ENCODE results near the gene FAM20C. TPM values are rescaled to one million over a fixed set of nuclear protein-coding genes. Genes with fewer than 3 reads are reported as not detected.

Gene FAM20C
- total and polyA plus RNA-seq, 3 experiments from 2014 or later: 3.2 to 3.6 TPM; not detected in 1

DNA sequence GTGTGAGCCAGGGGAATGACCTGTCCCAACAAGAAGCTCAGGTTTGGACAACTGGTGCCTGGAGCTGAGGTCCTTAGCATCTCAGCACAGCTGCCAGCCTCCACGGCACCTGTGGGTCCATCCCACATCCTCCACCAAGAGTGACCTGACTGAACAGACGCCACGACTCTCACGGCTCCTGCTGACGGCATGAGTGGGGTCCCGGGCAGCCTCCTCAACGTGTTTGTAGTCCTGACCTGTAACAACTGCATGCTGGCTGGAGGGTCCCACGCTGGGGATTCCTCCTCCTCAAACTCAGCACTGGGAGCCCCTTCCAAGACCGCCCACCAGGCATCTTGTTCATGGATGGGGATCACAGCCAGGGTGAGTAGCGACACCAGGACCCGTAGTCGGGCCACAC is 36.2 kb downstream of the FAM20C start:
- ChIA-PET POLR2A (no interaction called here), CTCF (no interaction called here)
- Mint-ChIP-seq H3K9me3 (no peaks in the 10 kb centered on the region), H3K27me3 (peaks cover 2 to 9% of the 10 kb centered on the region in 2 donors), H3K4me1 (no peaks in the 10 kb centered on the region), H3K4me3 (no peak overlapping the region), H3K27ac (no peak overlapping the region), H3K36me3 (no peaks in the 10 kb centered on the region)
- Histone ChIP-seq H3K4me3 (ENCODE audit: low read length) (no peak overlapping the region), H3K9me3 (ENCODE audit: low read length) (no peaks in the 10 kb centered on the region), H3K4me1 (ENCODE audit: insufficient read depth, low read length) (no peaks in the 10 kb centered on the region), H3K27me3 (ENCODE audit: insufficient read depth, low read length, poor library complexity, severe bottlenecking) (no peaks in the 10 kb centered on the region), H3K36me3 (ENCODE audit: insufficient read depth, low read length) (no peaks in the 10 kb centered on the region), H3K27ac (ENCODE audit: low read depth, low read length) (no peak overlapping the region)
- no peak for DNase-seq

DNA sequence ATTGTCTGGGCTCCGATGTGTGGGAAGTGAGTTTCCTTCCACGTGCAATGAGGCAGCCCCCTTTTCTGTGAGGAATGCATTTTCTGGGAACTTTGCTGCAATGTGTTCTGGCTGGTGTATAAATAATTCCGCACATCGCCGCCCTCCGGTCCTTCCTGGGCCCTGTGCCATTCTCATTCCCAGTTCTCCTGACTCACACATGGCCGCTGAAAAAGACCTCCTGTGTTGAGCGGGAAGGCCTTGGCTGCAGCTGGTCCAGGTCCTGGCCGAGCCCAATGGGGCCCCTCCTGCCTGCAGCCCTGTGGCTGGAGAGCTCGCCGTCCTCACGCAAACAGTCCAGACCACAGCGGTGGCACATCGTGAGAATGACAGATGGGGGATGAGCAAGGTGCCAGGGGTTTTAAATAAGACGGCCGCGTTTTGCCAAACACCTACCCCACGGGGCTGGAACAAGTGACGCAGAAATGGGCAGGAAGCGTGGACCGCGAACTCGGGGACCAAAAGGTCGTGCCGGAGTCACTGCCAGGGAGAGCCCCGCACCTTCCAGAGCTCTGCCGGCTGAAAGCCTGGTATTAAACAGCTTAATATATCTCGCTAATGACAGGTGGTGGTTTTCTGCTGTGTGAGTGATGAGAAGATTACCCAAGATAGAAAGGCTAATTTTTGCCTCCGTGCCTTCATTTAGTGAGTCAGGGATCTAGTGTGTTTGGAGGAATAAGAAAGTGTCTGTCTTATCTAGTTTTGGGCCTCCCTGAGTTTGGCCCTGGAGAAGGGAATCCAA is 37.0 kb downstream of the FAM20C start:
- POLR2A ChIA-PET: no interaction called here
- Mint-ChIP-seq H3K27ac (no peak overlapping the region), H3K4me3 (no peak overlapping the region), H3K9me3 (no peaks in the 10 kb centered on the region), H3K27me3 (peaks cover 2 to 9% of the 10 kb centered on the region in 2 donors), H3K4me1 (no peaks in the 10 kb centered on the region), H3K36me3 (no peaks in the 10 kb centered on the region)
- H3K4me1 ChIP-seq (ENCODE audit: insufficient read depth, low read length): no peaks in the 10 kb centered on the region
- CTCF ChIA-PET: no interaction called here
- no peaks in the 10 kb centered on the region for H3K27me3 ChIP-seq (ENCODE audit: insufficient read depth, low read length, poor library complexity, severe bottlenecking)
- no peak overlapping the region for H3K4me3 ChIP-seq (ENCODE audit: low read length)
- H3K9me3 ChIP-seq (ENCODE audit: low read length): no peaks in the 10 kb centered on the region
- no peak overlapping the region for H3K27ac ChIP-seq (ENCODE audit: low read depth, low read length)
- H3K36me3 ChIP-seq (ENCODE audit: insufficient read depth, low read length): no peaks in the 10 kb centered on the region
- no peak for DNase-seq

DNA sequence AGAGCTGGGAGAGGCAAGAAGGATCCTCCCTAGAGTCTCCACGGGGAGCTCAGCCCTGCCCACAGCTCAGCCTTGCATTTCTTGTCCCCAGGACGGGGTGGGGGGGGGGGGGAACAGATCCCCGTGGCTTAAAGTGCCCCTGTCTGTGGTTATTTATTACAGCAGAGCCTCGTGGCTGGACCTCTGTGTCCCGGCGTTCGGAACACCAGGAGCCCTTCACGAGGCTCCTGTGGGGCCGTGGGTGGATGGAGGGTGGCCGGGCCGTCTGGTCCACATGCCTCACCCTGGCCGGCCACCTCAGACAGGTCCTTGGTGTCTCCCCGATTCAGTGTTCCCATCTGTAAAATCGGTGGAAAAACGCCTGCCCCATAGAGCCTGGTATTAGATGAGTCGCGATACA is 37.9 kb downstream of the FAM20C start:
- H3K4me3 Mint-ChIP-seq: no peak overlapping the region
- POLR2A ChIA-PET: no interaction called here
- H3K4me1 Mint-ChIP-seq: no peaks in the 10 kb centered on the region
- H3K27me3 ChIP-seq (ENCODE audit: insufficient read depth, low read length, poor library complexity, severe bottlenecking): no peaks in the 10 kb centered on the region
- no peaks in the 10 kb centered on the region for H3K9me3 ChIP-seq (ENCODE audit: low read length)
- no peaks in the 10 kb centered on the region for H3K36me3 ChIP-seq (ENCODE audit: insufficient read depth, low read length)
- no peak for DNase-seq
- CTCF ChIA-PET: no interaction called here
- H3K27ac Mint-ChIP-seq: no peak overlapping the region
- no peaks in the 10 kb centered on the region for H3K9me3 Mint-ChIP-seq
- H3K4me3 ChIP-seq (ENCODE audit: low read length): no peak overlapping the region
- no peaks in the 10 kb centered on the region for H3K36me3 Mint-ChIP-seq
- no peaks in the 10 kb centered on the region for H3K4me1 ChIP-seq (ENCODE audit: insufficient read depth, low read length)
- H3K27me3 Mint-ChIP-seq: peaks cover 2 to 9% of the 10 kb centered on the region in 2 donors
- H3K27ac ChIP-seq (ENCODE audit: low read depth, low read length): no peak overlapping the region

DNA sequence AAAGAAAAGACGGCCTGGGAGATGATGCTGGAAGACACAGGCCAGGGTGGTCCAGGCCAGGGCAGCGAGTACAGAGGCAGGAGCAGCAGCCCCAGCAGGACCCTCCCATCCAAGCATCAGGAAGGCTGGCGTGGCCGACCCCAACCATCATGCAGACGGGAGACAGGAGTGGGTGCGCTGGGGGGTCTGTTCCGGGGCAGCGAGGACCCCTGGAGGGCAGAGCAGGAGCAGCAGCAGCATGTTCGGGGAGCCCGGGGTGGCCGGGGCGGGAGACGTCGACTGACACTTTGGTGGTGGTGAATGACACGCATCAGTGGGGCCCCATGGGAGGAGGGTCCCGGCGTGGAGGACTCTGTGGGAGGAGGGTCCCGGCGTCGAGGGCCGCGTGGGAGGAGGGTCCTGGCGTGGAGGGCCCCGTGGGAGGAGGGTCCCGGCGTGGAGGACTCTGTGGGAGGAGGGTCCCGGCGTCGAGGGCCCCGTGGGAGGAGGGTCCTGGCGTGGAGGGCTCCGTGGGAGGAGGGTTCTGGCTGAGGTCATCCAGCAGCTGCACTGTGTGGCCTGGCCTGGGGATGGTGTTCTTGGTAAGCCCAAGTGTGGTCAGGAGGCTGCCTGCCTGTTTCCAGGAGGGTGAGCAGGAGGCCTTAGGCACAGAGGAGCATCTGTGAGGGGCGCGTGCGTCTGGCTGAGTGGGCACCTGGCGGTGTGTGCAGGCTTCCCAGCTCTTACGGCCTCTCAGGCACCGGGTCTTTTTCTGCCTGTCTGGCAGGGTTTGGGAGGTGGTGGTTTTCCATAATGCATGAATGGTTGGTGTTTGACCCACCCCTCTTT is 38.9 kb downstream of the FAM20C start:
- peaks cover 2 to 9% of the 10 kb centered on the region in 2 donors for H3K27me3 Mint-ChIP-seq
- ChIA-PET CTCF (no interaction called here), POLR2A (no interaction called here)
- DNase-seq: no peak
- H3K4me1 ChIP-seq (ENCODE audit: insufficient read depth, low read length): no peaks in the 10 kb centered on the region
- no peaks in the 10 kb centered on the region for H3K4me1 Mint-ChIP-seq
- H3K27ac Mint-ChIP-seq: no peak overlapping the region
- H3K36me3 Mint-ChIP-seq: no peaks in the 10 kb centered on the region
- H3K4me3 Mint-ChIP-seq: no peak overlapping the region
- no peaks in the 10 kb centered on the region for H3K9me3 Mint-ChIP-seq
- H3K36me3 ChIP-seq (ENCODE audit: insufficient read depth, low read length): no peaks in the 10 kb centered on the region
- H3K4me3 ChIP-seq (ENCODE audit: low read length): no peak overlapping the region
- H3K9me3 ChIP-seq (ENCODE audit: low read length): no peaks in the 10 kb centered on the region
- H3K27ac ChIP-seq (ENCODE audit: low read depth, low read length): no peak overlapping the region
- H3K27me3 ChIP-seq (ENCODE audit: insufficient read depth, low read length, poor library complexity, severe bottlenecking): no peaks in the 10 kb centered on the region

DNA sequence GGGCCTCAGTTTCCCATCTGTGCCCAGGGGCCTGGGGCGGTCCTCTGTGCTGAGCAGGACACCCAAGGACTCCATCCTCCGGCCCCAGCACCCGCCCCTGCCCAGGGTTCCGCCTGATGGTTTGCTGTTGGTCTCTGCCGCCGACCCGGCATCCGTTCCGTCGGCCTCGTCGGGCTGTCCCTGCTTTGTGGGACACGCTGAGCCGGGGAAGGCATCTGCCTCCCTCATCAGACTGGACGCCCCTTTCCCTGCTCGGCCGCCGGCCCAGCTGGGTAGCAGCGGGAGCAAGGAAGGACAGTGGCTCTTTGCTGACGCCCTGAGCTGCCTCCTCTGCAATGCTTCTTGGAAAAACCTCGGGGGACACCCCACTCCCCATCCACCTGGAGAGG is 39.5 kb downstream of the FAM20C start:
- Histone ChIP-seq H3K27me3 (ENCODE audit: insufficient read depth, low read length, poor library complexity, severe bottlenecking) (no peaks in the 10 kb centered on the region), H3K9me3 (ENCODE audit: low read length) (no peaks in the 10 kb centered on the region), H3K27ac (ENCODE audit: low read depth, low read length) (no peak overlapping the region), H3K4me1 (ENCODE audit: insufficient read depth, low read length) (no peaks in the 10 kb centered on the region), H3K36me3 (ENCODE audit: insufficient read depth, low read length) (no peaks in the 10 kb centered on the region), H3K4me3 (ENCODE audit: low read length) (no peak overlapping the region)
- H3K9me3 Mint-ChIP-seq: no peaks in the 10 kb centered on the region
- ChIA-PET POLR2A (no interaction called here), CTCF (no interaction called here)
- H3K27ac Mint-ChIP-seq: no peak overlapping the region
- no peaks in the 10 kb centered on the region for H3K4me1 Mint-ChIP-seq
- peaks cover 2 to 9% of the 10 kb centered on the region in 2 donors for H3K27me3 Mint-ChIP-seq
- no peak for DNase-seq
- H3K4me3 Mint-ChIP-seq: no peak overlapping the region
- H3K36me3 Mint-ChIP-seq: no peaks in the 10 kb centered on the region

DNA sequence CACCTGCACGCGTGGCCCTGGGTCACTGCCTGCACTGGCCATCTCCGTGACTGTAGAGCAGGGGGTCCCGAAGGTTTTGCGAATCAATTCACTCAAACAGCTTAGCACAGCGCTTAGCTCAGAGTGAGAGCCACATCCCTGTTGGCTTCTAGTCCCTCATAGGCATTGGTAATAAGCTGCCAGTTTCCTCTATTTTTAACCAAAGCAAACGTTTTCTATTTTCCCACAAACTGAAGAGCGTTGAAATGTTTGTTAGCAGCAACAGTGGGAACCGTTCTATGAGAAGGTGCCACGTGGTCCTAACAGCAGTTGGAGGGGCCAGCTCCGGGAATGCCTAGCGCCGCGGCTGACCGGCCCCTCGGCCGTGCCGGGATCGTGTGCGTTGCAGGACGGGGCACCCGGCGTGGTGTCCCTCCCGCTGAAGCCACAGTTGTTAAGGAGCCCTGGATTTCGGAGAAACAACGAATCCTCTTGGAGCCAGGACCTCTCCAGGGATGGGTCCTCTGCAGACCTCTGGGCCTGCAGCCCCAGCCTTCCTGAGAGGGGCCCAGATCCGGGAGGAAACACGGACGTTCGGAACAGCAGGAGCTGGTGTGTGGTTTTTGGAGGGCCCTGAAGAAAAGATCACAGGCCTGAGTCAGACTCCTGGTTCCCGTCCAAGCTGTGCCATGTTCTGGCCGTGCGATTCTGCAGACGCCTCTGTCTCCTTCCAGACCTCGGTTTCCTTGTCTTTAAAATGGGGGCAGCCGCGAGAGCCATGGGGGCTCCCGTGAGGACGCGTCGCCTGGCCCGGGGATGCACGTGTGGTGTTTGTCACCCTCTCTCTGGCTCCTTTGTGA is 40.3 kb downstream of the FAM20C start:
- H3K27me3 Mint-ChIP-seq: peaks cover 2 to 9% of the 10 kb centered on the region in 2 donors
- no peaks in the 10 kb centered on the region for H3K9me3 Mint-ChIP-seq
- POLR2A ChIA-PET: no interaction called here
- H3K4me1 ChIP-seq (ENCODE audit: insufficient read depth, low read length): no peaks in the 10 kb centered on the region
- no peak overlapping the region for H3K4me3 Mint-ChIP-seq
- no peak overlapping the region for H3K4me3 ChIP-seq (ENCODE audit: low read length)
- H3K36me3 Mint-ChIP-seq: no peaks in the 10 kb centered on the region
- H3K27ac ChIP-seq (ENCODE audit: low read depth, low read length): no peak overlapping the region
- H3K36me3 ChIP-seq (ENCODE audit: insufficient read depth, low read length): no peaks in the 10 kb centered on the region
- DNase-seq: no peak
- no peaks in the 10 kb centered on the region for H3K9me3 ChIP-seq (ENCODE audit: low read length)
- no peak overlapping the region for H3K27ac Mint-ChIP-seq
- H3K27me3 ChIP-seq (ENCODE audit: insufficient read depth, low read length, poor library complexity, severe bottlenecking): no peaks in the 10 kb centered on the region
- H3K4me1 Mint-ChIP-seq: no peaks in the 10 kb centered on the region
- CTCF ChIA-PET: no interaction called here

DNA sequence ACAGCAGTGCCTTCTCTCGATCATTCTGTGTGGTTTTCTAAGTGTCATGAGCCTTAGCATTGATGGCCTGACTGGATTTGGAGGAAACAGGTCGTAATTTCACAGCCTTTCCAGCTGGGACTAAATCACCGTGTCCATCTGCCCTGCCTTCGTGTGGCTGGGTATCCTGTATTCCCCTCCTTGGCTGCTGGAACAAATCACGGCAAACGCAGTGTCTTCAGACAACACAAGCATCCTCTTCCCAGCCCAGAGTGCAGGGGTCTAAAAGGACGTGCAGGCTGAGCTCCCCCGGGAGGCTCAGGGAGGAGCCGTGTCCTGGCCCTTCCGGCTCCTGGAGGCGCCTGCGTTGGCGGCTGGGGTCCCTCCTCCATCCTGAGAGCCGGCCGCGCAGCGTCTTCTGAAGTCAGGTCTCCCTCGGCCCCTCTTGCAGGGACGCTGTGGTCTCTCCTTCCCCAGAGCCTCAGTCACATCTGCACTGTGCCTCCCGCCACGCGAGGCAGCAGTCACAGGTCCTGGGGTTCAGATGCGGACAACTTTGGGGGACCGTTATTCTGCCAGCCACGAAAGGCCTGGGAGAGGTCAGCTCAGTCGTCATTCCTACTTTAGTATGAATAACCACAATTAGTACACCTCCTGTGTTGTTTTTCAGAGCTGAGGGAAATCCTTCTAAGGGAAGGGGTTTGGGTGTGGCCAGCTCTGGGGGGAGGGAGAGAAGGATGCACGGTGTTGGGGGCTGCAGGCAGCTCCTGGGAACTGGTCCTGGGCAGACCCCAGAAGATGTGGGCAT is 41.1 kb downstream of the FAM20C start:
- no peak overlapping the region for H3K27ac Mint-ChIP-seq
- H3K9me3 Mint-ChIP-seq: no peaks in the 10 kb centered on the region
- H3K4me3 ChIP-seq (ENCODE audit: low read length): no peak overlapping the region
- no peak overlapping the region for H3K4me3 Mint-ChIP-seq
- H3K36me3 ChIP-seq (ENCODE audit: insufficient read depth, low read length): no peaks in the 10 kb centered on the region
- H3K4me1 Mint-ChIP-seq: no peaks in the 10 kb centered on the region
- no peaks in the 10 kb centered on the region for H3K9me3 ChIP-seq (ENCODE audit: low read length)
- CTCF ChIA-PET: interaction anchor here (1.1 kb wide), 1 partner anchor 37 kb away, joined by 3 read pairs; no protein-coding TSS in a partner anchor
- H3K27me3 Mint-ChIP-seq: peaks cover 2 to 9% of the 10 kb centered on the region in 2 donors
- no peaks in the 10 kb centered on the region for H3K27me3 ChIP-seq (ENCODE audit: insufficient read depth, low read length, poor library complexity, severe bottlenecking)
- no peak overlapping the region for H3K27ac ChIP-seq (ENCODE audit: low read depth, low read length)
- no peaks in the 10 kb centered on the region for H3K4me1 ChIP-seq (ENCODE audit: insufficient read depth, low read length)
- H3K36me3 Mint-ChIP-seq: no peaks in the 10 kb centered on the region
- POLR2A ChIA-PET: no interaction called here
- no peak for DNase-seq
